ENCODE results near the gene CDH24. TPM values are rescaled to one million over a fixed set of nuclear protein-coding genes. Genes with fewer than 3 reads are reported as not detected.

Gene CDH24
- total and polyA plus RNA-seq, 2 of the 8 experiments (the other 6 are each of a cell fraction or from before 2014, with no cell fraction given) = 18.1 to 27.6 TPM

GRCh38 chr14:23018107-23018506 lies 39.2 kb downstream of the CDH24 start:
- H3K23ac ChIP-seq (ENCODE audit: insufficient read length) = no peak overlapping the region
- no peak overlapping the region for H2BK15ac ChIP-seq (ENCODE audit: low read length)
- FAIRE-seq (no peak), DNase-seq (ENCODE audit: low read depth in 1 of 2, low spot score in 2 of 2) (no peak)
- H3K36me3 ChIP-seq (ENCODE audit: control insufficient read depth in 2 of 4, insufficient read depth in 4 of 4, low read length in 3 of 4) = no peaks in the 10 kb centered on the region; a peak in 1 of 8 replicates
- H2AK5ac ChIP-seq (ENCODE audit: low read depth, low read length) = no peak overlapping the region
- no peaks in the 10 kb centered on the region; the same call in 1 of the 2 replicates for H3K23me2 ChIP-seq (ENCODE audit: low read depth, low read length)
- H3K18ac ChIP-seq (ENCODE audit: extremely low read depth, low read length) = no peak overlapping the region
- no peak overlapping the region for H3K14ac ChIP-seq (ENCODE audit: insufficient read length)
- no peak overlapping the region for H3K4ac ChIP-seq (replicated peaks; ENCODE audit: insufficient read length, low read depth, low read length)
- H2BK20ac ChIP-seq (ENCODE audit: low read length) = no peak overlapping the region
- H2BK12ac ChIP-seq (ENCODE audit: low read depth, low read length) = no peak overlapping the region
- H3K9me3 ChIP-seq (ENCODE audit: insufficient read depth in 2 of 2, low read depth in 1 of 2, low read length in 1 of 2) = no peaks in the 10 kb centered on the region
- no peak overlapping the region for H4K91ac ChIP-seq (replicated peaks; ENCODE audit: insufficient read length, low read length)
- ChIA-PET POLR2A (ENCODE audit: partially characterized antibody) (interaction anchor here (4.3 to 10.9 kb wide), 2 partner anchors 11 to 13 kb away, joined by 29 to 94 read pairs; partner anchors contain the start of gene PSMB5), CTCF (ENCODE audit: partially characterized antibody) (interaction anchor here (1.2 to 11.9 kb wide), 3 partner anchors 24 to 40 kb away, joined by 3 to 103 read pairs (median 33); partner anchors contain the start of gene AJUBA)
- H3K27ac ChIP-seq (ENCODE audit: low read depth, low read length) = no peak overlapping the region
- no peak overlapping the region for H2AFZ ChIP-seq (ENCODE audit: low read length)
- H3K4me2 ChIP-seq (ENCODE audit: insufficient read depth in 1 of 2, low read depth in 2 of 2, low read length in 2 of 2) = no peak overlapping the region
- no peaks in the 10 kb centered on the region for H4K20me1 ChIP-seq (replicated peaks in 1 of 2; ENCODE audit: control insufficient read depth in 1 of 2, insufficient read depth in 2 of 2, low read length in 2 of 2)
- H4K5ac ChIP-seq (ENCODE audit: insufficient read length, low read depth, low read length) = no peak overlapping the region
- no peaks in the 10 kb centered on the region for H3K79me1 ChIP-seq (ENCODE audit: low read depth, low read length)
- H2BK5ac ChIP-seq (ENCODE audit: low read depth, low read length) = no peak overlapping the region
- H3K4me3 ChIP-seq (ENCODE audit: extremely low read depth in 1 of 4, insufficient read depth in 2 of 4, low read depth in 3 of 4, low read length in 4 of 4) = no peak overlapping the region
- no peak overlapping the region for H2BK120ac ChIP-seq (replicated peaks; ENCODE audit: low read depth, low read length)
- no peak overlapping the region for H3K9ac ChIP-seq (replicated peaks in 1 of 4; ENCODE audit: extremely low read depth in 1 of 4, low read depth in 3 of 4, low read length in 3 of 4)
- no peaks in the 10 kb centered on the region for H3K79me2 ChIP-seq (ENCODE audit: control insufficient read depth in 1 of 2, insufficient read depth in 2 of 2, low read length in 2 of 2)
- H3K27me3 ChIP-seq (replicated peaks in 1 of 4; ENCODE audit: control insufficient read depth in 3 of 4, extremely low read depth in 1 of 4, insufficient read depth in 3 of 4, low read length in 3 of 4) = no peaks in the 10 kb centered on the region
- H3K4me1 ChIP-seq (replicated peaks in 1 of 4; ENCODE audit: control insufficient read depth in 3 of 4, insufficient read depth in 4 of 4, low read length in 3 of 4) = no peaks in the 10 kb centered on the region
- no peak overlapping the region for H3K56ac ChIP-seq (replicated peaks; ENCODE audit: insufficient read length, low read depth, low read length)
- no peak overlapping the region for H4K8ac ChIP-seq (ENCODE audit: extremely low read depth, insufficient read depth, low read length)
- no peak for TF ChIP-seq CHD7 (IDR thresholded peaks at IDR 0.05; ENCODE audit: insufficient replicate concordance, low read length)

All from H1 (cell line).